NCI-H2227 treated with DMSO at 0.1 percent for 48 hours (cell line): ENCODE data around the gene NUCB1.

Experiments used
- DNase-seq: peaks from one replicate; lab custom pipeline; 2025; lab: John Stamatoyannopoulos, UW

The NUCB1 gene

DNA sequence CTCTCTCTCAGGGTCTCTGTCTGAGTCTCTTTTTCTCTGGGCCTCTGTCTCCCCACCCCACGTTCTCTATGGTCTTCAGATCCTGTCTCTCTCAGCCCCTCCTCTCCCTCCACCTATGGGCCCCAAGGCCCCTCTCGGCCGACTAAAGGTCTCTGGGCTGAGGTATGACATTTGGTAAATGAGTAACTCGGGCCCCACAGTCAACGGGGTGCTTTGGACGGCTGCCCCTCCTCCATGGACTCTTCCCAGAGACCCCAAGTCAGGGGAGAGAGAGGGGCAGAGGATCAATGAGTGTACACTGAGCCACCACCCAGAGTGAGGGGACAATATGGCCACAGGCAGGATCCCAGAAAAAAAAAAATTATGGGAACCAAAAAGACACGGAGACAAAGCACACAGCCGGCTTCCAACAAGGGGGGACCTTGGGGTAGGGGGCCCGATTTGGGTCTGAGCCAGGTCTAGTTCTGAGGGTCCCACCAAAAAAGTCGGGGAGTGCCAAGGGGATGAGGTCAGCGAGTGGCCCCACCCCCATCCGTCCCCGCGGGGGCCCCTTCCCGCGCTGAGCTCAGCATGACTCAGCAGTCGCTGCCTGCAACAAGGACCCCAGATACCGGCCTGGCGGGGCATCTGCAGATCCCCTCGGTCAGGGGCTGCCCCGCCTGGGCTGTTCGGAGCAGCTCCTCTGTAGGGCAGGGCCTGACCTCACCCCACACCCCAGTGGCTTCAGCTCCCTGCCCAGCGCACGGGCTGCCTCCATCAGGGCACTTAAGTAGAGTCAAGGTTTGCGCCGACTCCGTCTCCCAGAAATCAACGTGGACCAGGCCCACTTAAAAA lies 63.5 kb downstream of the NUCB1 start:
- no peak for DNase-seq

DNA sequence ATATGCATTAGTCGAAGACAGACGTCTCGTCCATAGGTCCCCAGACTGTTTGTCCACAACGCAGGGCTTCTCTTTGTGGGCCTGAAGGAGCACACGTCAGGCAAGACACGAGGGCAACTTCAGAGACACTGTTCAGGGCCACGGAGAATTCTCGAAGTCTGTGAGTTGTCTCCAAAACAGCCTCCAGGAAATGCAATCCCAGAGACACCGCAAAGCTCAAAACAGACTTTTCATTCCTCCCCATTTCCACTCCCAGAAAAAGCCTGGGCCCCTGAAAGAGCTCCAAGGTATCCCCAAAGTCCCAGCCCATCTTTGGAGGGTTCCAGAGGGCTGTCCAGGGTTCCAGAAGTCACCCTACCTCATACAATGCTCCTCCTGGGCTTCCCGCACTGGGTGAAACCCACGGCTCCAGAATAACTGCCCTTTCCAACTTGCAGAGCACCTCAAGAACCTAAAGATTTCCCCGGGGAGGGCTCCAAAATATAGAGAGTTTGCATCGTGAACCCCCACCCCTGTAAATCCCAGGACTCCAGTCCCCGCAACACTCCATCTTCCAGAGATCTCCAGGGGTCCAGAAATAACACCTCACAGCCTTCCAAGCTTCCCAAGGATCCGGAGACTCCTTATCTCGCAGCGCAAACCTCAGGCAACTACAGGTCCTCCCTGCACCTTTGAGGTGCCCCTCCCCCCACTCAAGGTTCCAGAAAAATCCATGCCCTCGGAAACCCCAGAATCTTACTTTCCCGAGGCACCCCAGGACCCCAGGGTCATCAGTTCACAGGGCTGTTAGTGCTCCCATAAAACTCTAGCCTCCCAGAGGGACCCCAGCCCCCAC lies 64.3 kb downstream of the NUCB1 start:
- no peak for DNase-seq

- peak; percentile 87 for DNase-seq
These were observed 65.1 kb downstream of the NUCB1 start, which contains the start of gene FTL for GRCh38 chr19:48965040-48965805. Gene FTL, plus strand, starts transcription at chr19:48965309. Its CDS starts 199 bp downstream, at chr19:48965508.

DNA sequence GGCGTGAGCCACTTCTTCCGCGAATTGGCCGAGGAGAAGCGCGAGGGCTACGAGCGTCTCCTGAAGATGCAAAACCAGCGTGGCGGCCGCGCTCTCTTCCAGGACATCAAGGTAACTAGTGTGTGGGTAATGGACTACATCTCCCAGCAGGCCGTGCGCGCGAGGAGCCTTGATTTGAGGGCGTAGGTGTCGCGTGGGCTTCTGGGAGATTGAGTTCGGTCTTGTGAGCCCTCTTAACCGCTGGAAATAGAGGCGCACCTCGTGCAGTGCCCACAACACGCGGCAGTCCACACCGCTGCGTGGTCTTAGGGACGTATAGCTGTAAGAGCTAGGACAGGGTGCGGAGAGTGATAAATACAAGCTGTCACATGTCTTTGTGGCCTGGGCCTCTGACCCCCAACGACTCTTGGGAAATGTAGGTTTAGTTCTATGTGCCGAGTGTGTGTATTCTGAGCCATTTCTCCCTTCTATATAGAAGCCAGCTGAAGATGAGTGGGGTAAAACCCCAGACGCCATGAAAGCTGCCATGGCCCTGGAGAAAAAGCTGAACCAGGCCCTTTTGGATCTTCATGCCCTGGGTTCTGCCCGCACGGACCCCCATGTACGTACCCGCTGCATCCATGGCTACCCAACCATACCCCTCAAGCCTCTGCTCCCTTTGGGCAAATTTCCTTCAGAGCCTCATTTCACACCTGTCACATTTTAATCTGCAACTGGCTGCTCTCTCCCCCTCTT lies 65.9 kb downstream of the NUCB1 start:
- DNase-seq, result peak; percentile 73

- DNase-seq, result no peak
These were observed 66.6 kb downstream of the NUCB1 start for GRCh38 chr19:48966541-48967345.

DNA sequence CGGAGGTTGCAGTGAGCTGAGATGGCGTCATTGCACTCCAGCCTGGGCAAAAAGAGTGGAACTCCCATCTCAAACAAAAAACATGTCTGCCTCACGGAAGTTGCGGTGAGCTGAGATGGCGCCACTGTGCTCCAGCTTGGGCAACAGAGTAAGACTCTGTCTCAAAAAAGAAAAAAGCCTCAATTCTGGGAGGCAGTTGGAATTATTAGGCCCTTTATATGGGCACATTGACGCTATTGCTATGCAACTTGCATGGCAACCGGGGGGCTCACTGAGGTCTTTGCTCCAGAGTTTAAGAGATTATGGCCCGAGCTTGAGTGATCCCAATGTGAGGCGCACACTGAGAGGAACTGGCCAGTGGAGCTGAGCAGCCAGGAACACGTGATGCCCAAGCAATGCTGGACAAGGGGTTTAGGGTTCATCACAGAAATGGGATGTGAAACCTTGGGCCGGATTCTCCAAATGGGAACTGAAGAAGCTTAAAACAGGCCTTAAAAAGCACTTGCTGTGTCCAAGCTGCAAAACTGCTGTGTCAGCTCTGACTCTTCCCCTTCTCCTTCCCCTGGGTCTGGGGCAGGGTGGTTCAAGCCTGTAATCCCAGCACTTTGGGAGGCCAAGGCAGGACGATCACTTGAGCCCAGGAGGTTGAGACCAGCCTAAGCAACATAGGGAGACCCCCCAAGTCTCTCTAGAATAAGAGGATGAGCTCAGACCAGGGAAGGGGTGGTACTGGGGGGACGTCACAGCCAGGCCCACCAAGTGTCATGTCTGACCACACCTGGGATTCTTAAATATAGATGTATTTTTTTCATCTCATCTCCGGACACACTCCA lies 67.5 kb downstream of the NUCB1 start:
- no peak for DNase-seq

GRCh38 chr19:48968179-48968661 lies 68.1 kb downstream of the NUCB1 start:
- no peak for DNase-seq

DNA sequence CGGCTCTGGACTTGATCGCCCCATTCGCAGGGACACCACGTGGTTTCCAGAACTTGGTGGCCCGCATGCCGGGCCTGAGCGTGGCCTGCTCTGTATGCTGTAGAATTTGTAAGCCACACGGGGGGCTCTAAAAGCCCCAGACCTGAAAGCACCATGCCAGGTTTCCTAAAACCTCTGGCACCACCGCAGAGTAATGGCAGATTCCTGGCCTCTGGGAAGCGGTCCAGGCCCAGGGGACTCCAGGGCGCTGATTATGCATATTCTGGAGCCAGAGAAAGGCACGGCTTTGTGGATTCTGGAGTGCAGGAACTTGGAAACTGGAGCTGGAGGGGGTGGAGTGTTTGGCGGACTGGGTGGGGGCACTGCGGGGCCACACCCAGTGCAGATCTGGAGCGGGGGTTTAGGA lies 68.7 kb downstream of the NUCB1 start:
- DNase-seq, result no peak

DNA sequence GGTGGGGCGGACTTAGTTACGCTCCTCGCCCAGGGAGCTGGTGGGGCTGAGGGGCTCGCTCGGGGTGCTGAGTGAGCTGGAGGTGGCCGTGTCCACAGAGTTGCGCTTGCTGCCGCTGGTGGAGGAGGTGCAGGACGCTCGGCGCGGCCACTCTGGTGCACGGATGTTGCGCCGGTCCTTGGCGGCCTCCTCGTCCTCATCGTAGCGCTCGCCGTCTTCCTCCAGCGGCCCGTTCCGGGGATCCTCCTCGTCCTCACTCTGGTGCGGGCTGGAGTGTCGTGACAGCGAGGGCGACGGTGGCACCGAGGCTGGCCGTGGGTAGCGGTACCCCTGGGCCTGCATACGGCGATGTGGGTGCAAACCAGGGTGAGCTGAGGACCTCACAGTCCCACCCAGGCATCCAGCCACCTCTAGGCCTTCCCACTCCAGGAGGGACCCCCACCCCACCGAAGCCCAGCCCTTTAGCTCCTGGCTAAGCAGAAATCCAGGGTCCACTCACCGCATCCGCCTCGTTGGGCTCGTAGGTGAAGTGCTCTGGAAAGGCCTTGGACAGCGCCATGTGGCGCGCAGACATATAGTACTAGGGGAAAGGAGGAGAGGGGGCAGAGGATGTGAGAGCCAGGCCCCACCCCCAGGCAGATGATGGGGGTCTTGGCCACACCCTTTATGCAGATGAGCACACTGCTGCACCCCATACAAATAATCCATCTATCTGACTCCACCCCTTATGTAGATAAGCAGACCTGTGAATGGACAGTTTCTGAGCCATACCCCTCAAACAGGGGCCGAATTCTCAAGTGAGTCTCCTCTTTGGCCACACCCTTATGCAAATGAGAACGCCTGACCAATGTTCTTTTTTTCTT lies 69.4 kb downstream of the NUCB1 start:
- no peak for DNase-seq

DNA sequence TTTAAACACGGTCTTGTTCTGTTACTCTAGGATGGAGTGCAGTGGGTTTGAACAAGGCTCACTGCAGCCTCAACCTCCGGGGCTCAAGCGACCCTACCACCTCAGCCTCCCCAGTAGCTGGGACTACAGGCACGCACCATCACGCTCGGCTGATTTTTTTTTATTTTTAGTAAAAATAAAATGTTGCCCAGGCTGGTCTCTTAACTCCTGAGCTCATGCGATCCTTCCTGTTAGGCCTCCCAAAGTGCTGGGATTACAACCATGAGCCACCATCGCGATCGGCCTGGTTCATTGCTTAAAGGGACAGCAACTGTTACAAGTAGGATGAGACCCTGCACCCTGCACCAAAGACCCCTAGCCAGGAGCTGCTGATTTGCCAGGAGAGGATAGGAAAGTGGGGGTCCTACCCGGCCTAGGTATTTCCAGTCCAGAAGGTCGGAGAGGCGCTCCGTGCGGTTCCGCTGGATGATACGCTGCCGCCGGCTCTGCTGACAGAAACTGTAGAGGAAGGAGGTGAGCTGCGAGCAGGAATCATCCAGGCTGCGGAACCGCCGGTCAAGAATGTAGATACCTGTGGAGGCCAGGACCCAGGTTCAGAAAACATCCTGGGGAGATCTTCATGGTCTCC lies 70.1 kb downstream of the NUCB1 start:
- no peak for DNase-seq

DNA sequence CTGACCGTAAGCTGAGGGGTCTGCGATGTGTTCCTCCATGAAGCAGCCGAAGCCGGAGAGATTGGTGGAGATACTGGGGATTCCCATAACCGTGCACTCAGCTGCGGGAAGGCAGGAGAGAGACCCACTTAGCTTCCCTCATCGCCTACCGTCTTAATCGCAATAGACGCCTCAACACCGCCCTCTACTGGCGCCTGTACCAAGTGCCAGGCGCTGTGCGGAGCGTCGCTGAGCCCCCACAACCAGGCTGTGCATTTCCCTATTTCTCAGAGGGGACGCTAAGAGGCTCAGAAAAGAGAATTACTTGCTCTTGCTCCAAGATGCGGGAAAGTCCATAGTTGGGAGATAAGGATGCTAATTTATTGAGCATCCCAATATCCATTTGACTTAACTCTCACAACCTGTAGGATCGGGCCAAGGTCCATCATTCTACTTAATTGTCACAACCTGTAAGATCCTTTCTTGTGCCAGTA lies 70.8 kb downstream of the NUCB1 start:
- DNase-seq, result no peak
